HCT116 (cell line): ENCODE results near the gene ARGLU1. TPM values are rescaled to one million over a fixed set of nuclear protein-coding genes. Genes with fewer than 3 reads are reported as not detected.

Experiments used
- ATAC-seq: fragments of 200-7000 bp; cut with Tn5 transposase; 2 replicates; pipeline ENCODE4 v1.9.1; 2020; ENCODE audit warnings: mild to moderate bottlenecking, moderate library complexity
- BruUV-seq: library from RNA; stranded (reverse); fragments of 400-500 nt; replicated peaks from 2 replicates; lab custom pipeline; 2021; lab: Mats Ljungman, UMichigan
- CTCF ChIA-PET: fragments of 300-600 bp; sonication (Branson Sonifier 250); formaldehyde crosslinking; loops from one replicate; lab custom pipeline; 2021; ENCODE audit warnings: antibody characterized with exemption; lab: Charles Lee
- POLR2A ChIA-PET: fragments of 300-600, 350-600 bp; sonication (Branson Sonifier 250); formaldehyde crosslinking; loops from one replicate; lab custom pipeline; 2021; ENCODE audit warnings: antibody characterized with exemption; lab: Charles Lee
- RAD21 ChIA-PET, 2 experiments: fragments of 300-600 bp; sonication (Branson Sonifier 250); formaldehyde crosslinking; loops; one replicate each; lab custom pipeline; 2023; ENCODE audit warnings: low total read pairs in 2 of 2; ENCODE audit not compliant: uncharacterized antibody in 2 of 2, unreplicated experiment in 2 of 2, low non-redundant PET in 1 of 2; lab: Charles Lee
- DNase-seq: peaks from one replicate; pipeline ENCODE4 v3.0.0-alpha.2; 2010; ENCODE audit warnings: low read depth, low spot score
- H2AFZ ChIP-seq: fragments of 200-600 bp; shearing (Covaris generic), sonication (generic); 2 replicates; pipeline ENCODE4 v1.6.1; 2017; ENCODE audit warnings: low read depth, mixed run types, mixed read lengths, antibody characterized with exemption, low read length; ENCODE audit not compliant: poor library complexity, severe bottlenecking
- H3K27ac ChIP-seq: 2 replicates; pipeline ENCODE4 v1.5.1; 2012; ENCODE audit warnings: low read depth, low read length
- H3K27me3 ChIP-seq: fragments of 200-600 bp; sonication (generic); 2 replicates; pipeline ENCODE4 v1.6.1; 2016; ENCODE audit warnings: mixed run types, low read length, mixed read lengths; ENCODE audit not compliant: insufficient read depth
- H3K36me3 ChIP-seq, 2 experiments: fragments of 200-500 bp in 1 of 2; fragments of 200-600 bp in 1 of 2; sonication (Bioruptor generic) in 1 of 2; sonication (generic) in 1 of 2; 2 replicates each; pipeline versions ENCODE4 v1.5.1 to v1.6.1; 2014 to 2016; ENCODE audit warnings: low read length in 2 of 2, inconsistent platforms in 1 of 2, mixed read lengths in 1 of 2, mixed run types in 1 of 2; ENCODE audit not compliant: insufficient read depth in 2 of 2, control insufficient read depth in 1 of 2
- H3K4me1 ChIP-seq, 2 experiments: fragments of 200-600 bp in 1 of 2; sonication (generic) in 1 of 2; 2 replicates each; pipeline versions ENCODE4 v1.5.1 to v1.6.1; 2012 to 2017; ENCODE audit warnings: low read length in 2 of 2, inconsistent platforms in 1 of 2, mild to moderate bottlenecking in 1 of 2, mixed read lengths in 1 of 2, mixed run types in 1 of 2, moderate library complexity in 1 of 2; ENCODE audit not compliant: insufficient read depth in 2 of 2, control insufficient read depth in 1 of 2
- H3K4me2 ChIP-seq: fragments of 200-600 bp; sonication (generic); 2 replicates; pipeline ENCODE4 v1.6.1; 2017; ENCODE audit warnings: mixed run types, low read length, mixed read lengths
- H3K4me3 ChIP-seq, 2 experiments: fragments of 200-600 bp in 1 of 2; sonication (generic) in 1 of 2; replicated peaks in 1 of 2; 2 replicates each; pipeline ENCODE4 v1.5.1; 2011 to 2016; ENCODE audit warnings: low read length in 2 of 2, control low read depth in 1 of 2, low read depth in 1 of 2, mild to moderate bottlenecking in 1 of 2, mixed read lengths in 1 of 2, mixed run types in 1 of 2
- H3K79me2 ChIP-seq: fragments of 200-600 bp; sonication (generic); 2 replicates; pipeline ENCODE4 v1.6.1; 2017; ENCODE audit warnings: mild to moderate bottlenecking, mixed run types, low read length, moderate library complexity, mixed read lengths; ENCODE audit not compliant: insufficient read depth
- H3K9ac ChIP-seq: fragments of 200-600 bp; sonication (generic); 2 replicates; pipeline ENCODE4 v1.6.1; 2016; ENCODE audit warnings: low read length, mixed read lengths
- H3K9me2 ChIP-seq: fragments of 200-600 bp; sonication (generic), shearing (Covaris generic); 2 replicates; pipeline ENCODE4 v1.6.1; 2017; ENCODE audit warnings: mixed run types, mild to moderate bottlenecking, moderate library complexity; ENCODE audit not compliant: insufficient read depth
- H3K9me3 ChIP-seq, 2 experiments: fragments of 200-500 bp in 1 of 2; fragments of 200-600 bp in 1 of 2; sonication (Bioruptor generic) in 1 of 2; sonication (generic) in 1 of 2; 2 replicates each; pipeline ENCODE4 v1.6.1; 2014 to 2017; ENCODE audit warnings: low read length in 2 of 2, mixed read lengths in 2 of 2, inconsistent platforms in 1 of 2, low read depth in 1 of 2, mild to moderate bottlenecking in 1 of 2, mixed run types in 1 of 2, moderate library complexity in 1 of 2; ENCODE audit not compliant: control insufficient read depth in 1 of 2, insufficient read depth in 1 of 2
- H4K20me1 ChIP-seq: fragments of 200-600 bp; sonication (generic), shearing (Covaris generic); 2 replicates; pipeline ENCODE4 v1.6.1; 2017; ENCODE audit warnings: mixed run types, mild to moderate bottlenecking, moderate library complexity; ENCODE audit not compliant: insufficient read depth
- EZH2 ChIP-seq: fragments of 200-600 bp; sonication (generic); IDR thresholded peaks from 2 replicates; pipeline ENCODE4 v1.6.1; 2017; ENCODE audit warnings: antibody characterized with exemption, mixed run types
- FOSL1 ChIP-seq: IDR thresholded peaks from 2 replicates; pipeline ENCODE4 v1.6.1; 2012; ENCODE audit warnings: low read depth
- POLR2AphosphoS5 ChIP-seq: IDR thresholded peaks from 2 replicates; pipeline ENCODE4 v1.6.1; 2011; ENCODE audit warnings: mild to moderate bottlenecking, low read depth, low read length, moderate library complexity
- REST ChIP-seq: IDR thresholded peaks from 2 replicates; pipeline ENCODE4 v1.6.1; 2012; ENCODE audit warnings: low read depth
- YY1 ChIP-seq: IDR thresholded peaks from 2 replicates; pipeline ENCODE4 v1.6.1; 2011; ENCODE audit warnings: low read length, low read depth, moderate library complexity, mild to moderate bottlenecking; ENCODE audit not compliant: insufficient replicate concordance; ENCODE audit errors: extremely low read depth
- ZBTB33 ChIP-seq: IDR thresholded peaks from 2 replicates; pipeline ENCODE4 v1.6.1; 2011; ENCODE audit warnings: mild to moderate bottlenecking, low read length, moderate library complexity; ENCODE audit not compliant: insufficient replicate concordance; ENCODE audit errors: extremely low read depth
- ZNF274 ChIP-seq: fragments of 200-500 bp; sonication (Bioruptor generic); IDR thresholded peaks from 2 replicates; pipeline ENCODE4 v1.6.1; 2014; ENCODE audit warnings: mild to moderate bottlenecking, low read depth, low read length, inconsistent platforms
- intact Hi-C: fragments of 100-400 bp; cut with micrococcal nuclease; formaldehyde crosslinking; loops from 2 replicates; pipeline ENCODE4 v1.10.0; 2022
- total RNA-seq: library from RNA; stranded (reverse); gene quantifications from one replicate; pipeline ENCODE4 v1.2.1, GENCODE V29; 2021; ENCODE audit not compliant: unreplicated experiment

ARGLU1 gene
- total RNA-seq, 1 experiment from 2014 or later, result 57.8 TPM

GRCh38 chr13:106568299-106569003, 514 bp upstream of the ARGLU1 start (continued):
- no peak for TF ChIP-seq REST
- no peak for TF ChIP-seq POLR2AphosphoS5

- H3K79me2 ChIP-seq, result peaks cover 62% of the 10 kb centered on the region
- BruUV-seq, result no TSS peak
- ATAC-seq (peak; percentile 17; the same call in 1 of the 2 replicates), DNase-seq (no peak)
- H3K4me2 ChIP-seq, result peak overlapping the region; percentile 87
- TF ChIP-seq YY1 (no peak), EZH2 (no peak), FOSL1 (no peak), ZNF274 (no peak), ZBTB33 (no peak)
- no peaks in the 10 kb centered on the region for H3K36me3 ChIP-seq
- H2AFZ ChIP-seq, result no peak overlapping the region
- ChIA-PET POLR2A (no interaction called here), RAD21 (no interaction called here), CTCF (interaction anchor here (1.7 kb wide), 1 partner anchor 53 kb away, joined by 4 read pairs; no protein-coding TSS in a partner anchor)
- H3K27ac ChIP-seq, result peak overlapping the region; percentile 91
- H3K4me1 ChIP-seq, result peaks cover 22 to 44% of the 10 kb centered on the region in 2 experiments
- H3K27me3 ChIP-seq, result no peaks in the 10 kb centered on the region
- no peaks in the 10 kb centered on the region for H3K9me3 ChIP-seq
- no peaks in the 10 kb centered on the region for H3K9me2 ChIP-seq
- peak overlapping the region; percentile 96 for H3K9ac ChIP-seq
- peaks cover 47% of the 10 kb centered on the region; the same call in 1 of the 2 replicates for H4K20me1 ChIP-seq
- peak overlapping the region; percentile 79 to 85 for H3K4me3 ChIP-seq
- intact Hi-C loops, result no loop called here
Measured at GRCh38 chr13:106566641-106567473, 1.1 kb downstream of the ARGLU1 start.
